Suprapubic skin (tissue), 4 donors: ENCODE results near the gene STIM1. TPM values are rescaled to one million over a fixed set of nuclear protein-coding genes. Genes with fewer than 3 reads are reported as not detected.
"Not testable (repeated sequence)": the region's sequence is repeated elsewhere in the genome, so short reads cannot be mapped to it uniquely, and the experiment has no call there.

ENCODE experiments used
- DNase-seq, 2 donors: peaks; one replicate each; pipeline ENCODE4 v3.0.0-alpha.2; 2019; ENCODE audit warnings: low spot score in 2 of 2
- H3K27ac ChIP-seq: fragments of 200-600 bp; sonication (generic); one replicate; pipeline ENCODE4 v1.5.1; 2019
- H3K27me3 ChIP-seq: fragments of 200-600 bp; sonication (generic); one replicate; pipeline ENCODE4 v1.5.1; 2019
- H3K36me3 ChIP-seq: fragments of 200-600 bp; sonication (generic); one replicate; pipeline ENCODE4 v1.5.1; 2019
- H3K4me1 ChIP-seq: fragments of 200-600 bp; sonication (generic); one replicate; pipeline ENCODE4 v1.5.1; 2019
- H3K4me3 ChIP-seq: fragments of 200-600 bp; sonication (generic); one replicate; pipeline ENCODE4 v1.5.1; 2019; ENCODE audit warnings: mild to moderate bottlenecking
- H3K9me3 ChIP-seq: fragments of 200-600 bp; sonication (generic); one replicate; pipeline ENCODE4 v1.5.1; 2019
- CTCF ChIP-seq, 2 donors: fragments of 200-600 bp in 1 of 2; fragments of 450-650 bp in 1 of 2; sonication (generic) in 1 of 2; IDR thresholded peaks; one replicate each; pipeline ENCODE4 v1.5.1; 2016 to 2019; ENCODE audit warnings: antibody characterized with exemption in 2 of 2, mild to moderate bottlenecking in 1 of 2, moderate library complexity in 1 of 2
- EP300 ChIP-seq: sonication (generic); formaldehyde crosslinking; IDR thresholded peaks from one replicate; pipeline ENCODE4 v1.6.1; 2017; ENCODE audit warnings: antibody characterized with exemption
- POLR2A ChIP-seq, 2 donors: fragments of 450-650 bp; IDR thresholded peaks; one replicate each; pipeline ENCODE4 v1.6.1; 2017; ENCODE audit warnings: antibody characterized with exemption in 2 of 2, mild to moderate bottlenecking in 2 of 2, moderate library complexity in 2 of 2
- POLR2AphosphoS5 ChIP-seq, 3 donors: sonication (generic); formaldehyde crosslinking; IDR thresholded peaks; one replicate each; pipeline ENCODE4 v1.6.1; 2017; ENCODE audit warnings: antibody characterized with exemption in 3 of 3
- WGBS: methylation state at CpG from one replicate; pipeline ENCODE4 v1.1.5; 2018; 5-methylcytosine and 5-hydroxymethylcytosine counted together
- total RNA-seq, 4 donors: library from RNA; depleted of rRNA; stranded (reverse); fragments of >200 nt; gene quantifications; one replicate each; pipeline ENCODE4 v1.1.0, GENCODE V29; 2016

STIM1 gene
- total RNA-seq, 4 donors from 2014 or later = 58.4 to 70.2 (median 60.9) TPM

- Histone ChIP-seq H3K9me3 (peaks cover 8% of the 10 kb centered on the region), H3K27ac (no peak overlapping the region), H3K27me3 (no peaks in the 10 kb centered on the region), H3K36me3 (no peaks in the 10 kb centered on the region), H3K4me1 (peaks cover 11% of the 10 kb centered on the region), H3K4me3 (no peak overlapping the region)
- no peak for DNase-seq
- 88% methylated on average over 6 of the region's 6 CpGs for WGBS
- no peak for TF ChIP-seq CTCF (IDR thresholded peaks at IDR 0.05)
- TF ChIP-seq POLR2A (IDR thresholded peaks at IDR 0.05) = no peak
- TF ChIP-seq EP300 = no peak
- no peak for TF ChIP-seq POLR2AphosphoS5 (IDR thresholded peaks at IDR 0.05)
Observed at GRCh38 chr11:3994030-3994640, 138.7 kb downstream of the STIM1 start.

GRCh38 chr11:3995307-3995706, 139.8 kb downstream of the STIM1 start:
- Histone ChIP-seq H3K4me1 (peaks cover 11% of the 10 kb centered on the region), H3K4me3 (no peak overlapping the region), H3K27ac (no peak overlapping the region), H3K9me3 (peaks cover 8% of the 10 kb centered on the region), H3K27me3 (no peaks in the 10 kb centered on the region), H3K36me3 (no peaks in the 10 kb centered on the region)
- no peak for TF ChIP-seq POLR2AphosphoS5 (IDR thresholded peaks at IDR 0.05)
- no peak for DNase-seq
- WGBS = 95% methylated on average over 1 of the region's 1 CpG

GRCh38 chr11:3995949-3996554, 140.6 kb downstream of the STIM1 start:
- DNase-seq = no peak
- H3K36me3 ChIP-seq = no peaks in the 10 kb centered on the region
- H3K9me3 ChIP-seq = peaks cover 8% of the 10 kb centered on the region
- WGBS = 41% methylated on average over 4 of the region's 4 CpGs
- H3K4me1 ChIP-seq = peaks cover 11% of the 10 kb centered on the region
- no peak overlapping the region for H3K27ac ChIP-seq
- H3K27me3 ChIP-seq = no peaks in the 10 kb centered on the region
- H3K4me3 ChIP-seq = no peak overlapping the region
- no peak for TF ChIP-seq POLR2A (IDR thresholded peaks at IDR 0.05)
- TF ChIP-seq EP300 = no peak
- no peak for TF ChIP-seq CTCF (IDR thresholded peaks at IDR 0.05)
- no peak for TF ChIP-seq POLR2AphosphoS5 (IDR thresholded peaks at IDR 0.05)

GRCh38 chr11:3996651-3997050, 141.2 kb downstream of the STIM1 start:
- Histone ChIP-seq H3K27me3 (no peaks in the 10 kb centered on the region), H3K36me3 (no peaks in the 10 kb centered on the region), H3K4me1 (peaks cover 11% of the 10 kb centered on the region), H3K4me3 (no peak overlapping the region), H3K27ac (no peak overlapping the region), H3K9me3 (peaks cover 8% of the 10 kb centered on the region)
- WGBS = 97% methylated on average over 1 of the region's 1 CpG
- DNase-seq = no peak
- TF ChIP-seq EP300 = no peak
- TF ChIP-seq CTCF (IDR thresholded peaks at IDR 0.05) = no peak
- no peak for TF ChIP-seq POLR2AphosphoS5 (IDR thresholded peaks at IDR 0.05)
- TF ChIP-seq POLR2A (IDR thresholded peaks at IDR 0.05) = no peak

- WGBS = 100% methylated on average over 1 of the region's 1 CpG
- H3K36me3 ChIP-seq, H3K4me3 ChIP-seq, H3K27ac ChIP-seq, H3K9me3 ChIP-seq, H3K4me1 ChIP-seq, DNase-seq, H3K27me3 ChIP-seq: not testable (repeated sequence)
Observed at GRCh38 chr11:4004753-4005152, 149.3 kb downstream of the STIM1 start.

- no peak overlapping the region for H3K4me3 ChIP-seq
- H3K27ac ChIP-seq = no peak overlapping the region
- H3K36me3 ChIP-seq = no peaks in the 10 kb centered on the region
- H3K9me3 ChIP-seq = no peaks in the 10 kb centered on the region
- H3K27me3 ChIP-seq = no peaks in the 10 kb centered on the region
- no peak for DNase-seq
- TF ChIP-seq CTCF (IDR thresholded peaks at IDR 0.05) (no peak), EP300 (no peak), POLR2A (IDR thresholded peaks at IDR 0.05) (no peak), POLR2AphosphoS5 (IDR thresholded peaks at IDR 0.05) (no peak)
- WGBS = 83% methylated on average over 3 of the region's 3 CpGs
- no peaks in the 10 kb centered on the region for H3K4me1 ChIP-seq
Observed at GRCh38 chr11:4006946-4007680, 151.6 kb downstream of the STIM1 start.
